Prostate gland (tissue), 2 donors: Measurements from ENCODE around the gene FAM107B. TPM values are rescaled to one million over a fixed set of nuclear protein-coding genes. Genes with fewer than 3 reads are reported as not detected.

Experiments
- DNase-seq: peaks from one replicate; pipeline ENCODE4 v3.0.0-alpha.2; 2019; ENCODE audit warnings: low spot score
- H3K27ac ChIP-seq, 2 donors: fragments of 200-600 bp; sonication (generic); 2 replicates each; pipeline ENCODE4 v1.5.1; 2017 to 2019
- H3K27me3 ChIP-seq: fragments of 200-600 bp; sonication (generic); replicated peaks from 2 replicates; pipeline ENCODE4 v1.5.1; 2019; ENCODE audit not compliant: insufficient read depth
- H3K36me3 ChIP-seq, 2 donors: fragments of 200-600 bp; sonication (generic); 1 replicate in 1 of 2; 2 replicates in 1 of 2; pipeline versions ENCODE4 v1.5.1 to v1.8.1; 2017 to 2019
- H3K4me1 ChIP-seq: fragments of 200-600 bp; sonication (generic); replicated peaks from 2 replicates; pipeline ENCODE4 v1.5.1; 2019
- H3K4me3 ChIP-seq, 2 donors: fragments of 200-600 bp; sonication (generic); 2 replicates each; pipeline ENCODE4 v1.5.1; 2017 to 2019
- H3K9me3 ChIP-seq: fragments of 200-600 bp; sonication (generic); 2 replicates; pipeline ENCODE4 v1.5.1; 2017
- CTCF ChIP-seq, 4 experiments: fragments of 200-600 bp in 2 of 4; fragments of 450-650 bp in 2 of 4; sonication (generic) in 2 of 4; IDR thresholded peaks; 1 replicate in 3 of 4; 2 replicates in 1 of 4; pipeline ENCODE4 v1.5.1; 2016 to 2019; ENCODE audit warnings: antibody characterized with exemption in 4 of 4, mild to moderate bottlenecking in 2 of 4, moderate library complexity in 2 of 4
- POLR2A ChIP-seq: fragments of 450-650 bp; IDR thresholded peaks from one replicate; pipeline ENCODE4 v1.6.1; 2016; ENCODE audit warnings: antibody characterized with exemption, mild to moderate bottlenecking
- POLR2AphosphoS5 ChIP-seq: sonication (generic); formaldehyde crosslinking; IDR thresholded peaks from one replicate; pipeline ENCODE4 v1.6.1; 2017; ENCODE audit warnings: antibody characterized with exemption
- WGBS: methylation state at CpG from one replicate; pipeline ENCODE4 v1.1.5; 2018; 5-methylcytosine and 5-hydroxymethylcytosine counted together
- intact Hi-C: fragments of 100-400 bp; cut with DNase I; formaldehyde crosslinking; loops from one replicate; pipeline ENCODE4 v1.14.2; 2022
- total RNA-seq, 2 donors: library from RNA; depleted of rRNA; stranded (reverse); fragments of >200 nt; gene quantifications; one replicate each; pipeline ENCODE4 v1.1.0, GENCODE V29; 2016

The FAM107B gene
- total RNA-seq, 2 donors from 2014 or later, result 32.9 to 63.9 TPM

GRCh38 chr10:14749070-14749809 is 25.5 kb downstream of the FAM107B start:
- no peak for DNase-seq
- H3K27ac ChIP-seq, result no peak overlapping the region
- 37% methylated on average over 10 of the region's 10 CpGs for WGBS
- intact Hi-C loops, result no loop called here
- peaks cover 6% of the 10 kb centered on the region for H3K4me1 ChIP-seq
- no peak for TF ChIP-seq POLR2AphosphoS5
- TF ChIP-seq CTCF (IDR thresholded peaks at IDR 0.05), result no peak
- TF ChIP-seq POLR2A, result no peak
- no peaks in the 10 kb centered on the region for H3K27me3 ChIP-seq
- no peaks in the 10 kb centered on the region for H3K36me3 ChIP-seq
- H3K4me3 ChIP-seq, result no peak overlapping the region
- no peaks in the 10 kb centered on the region for H3K9me3 ChIP-seq

GRCh38 chr10:14748441-14748840 is 26.3 kb downstream of the FAM107B start:
- Histone ChIP-seq H3K27ac (no peak overlapping the region), H3K4me3 (no peak overlapping the region), H3K9me3 (no peaks in the 10 kb centered on the region), H3K27me3 (no peaks in the 10 kb centered on the region), H3K36me3 (no peaks in the 10 kb centered on the region), H3K4me1 (peaks cover 6% of the 10 kb centered on the region)
- intact Hi-C loops, result no loop called here
- no peak for DNase-seq
- WGBS, result 53% methylated on average over 3 of the region's 3 CpGs
- TF ChIP-seq CTCF (IDR thresholded peaks at IDR 0.05) (no peak), POLR2AphosphoS5 (no peak), POLR2A (no peak)

- intact Hi-C loops, result no loop called here
- no peaks in the 10 kb centered on the region for H3K27me3 ChIP-seq
- 44% methylated on average over 3 of the region's 3 CpGs for WGBS
- no peaks in the 10 kb centered on the region for H3K9me3 ChIP-seq
- H3K4me1 ChIP-seq, result no peaks in the 10 kb centered on the region
- H3K4me3 ChIP-seq, result no peak overlapping the region
- no peaks in the 10 kb centered on the region for H3K36me3 ChIP-seq
- DNase-seq, result no peak
- TF ChIP-seq POLR2AphosphoS5 (peak; percentile 10), CTCF (IDR thresholded peaks at IDR 0.05) (no peak)
- H3K27ac ChIP-seq, result no peak overlapping the region
These were observed 31.9 kb downstream of the FAM107B start for GRCh38 chr10:14742815-14743214.

- 83% methylated on average over 1 of the region's 1 CpG for WGBS
- Histone ChIP-seq H3K4me1 (no peaks in the 10 kb centered on the region), H3K27me3 (no peaks in the 10 kb centered on the region), H3K27ac (no peak overlapping the region), H3K4me3 (no peak overlapping the region), H3K9me3 (no peaks in the 10 kb centered on the region), H3K36me3 (no peaks in the 10 kb centered on the region)
- TF ChIP-seq CTCF (IDR thresholded peaks at IDR 0.05) (no peak), POLR2A (no peak), POLR2AphosphoS5 (no peak)
- no peak for DNase-seq
- intact Hi-C loops, result no loop called here
These were observed 32.3 kb downstream of the FAM107B start for GRCh38 chr10:14742382-14742781.

GRCh38 chr10:14740684-14741247 is 33.9 kb downstream of the FAM107B start:
- Histone ChIP-seq H3K27ac (no peak overlapping the region), H3K9me3 (no peaks in the 10 kb centered on the region)

More at GRCh38 chr10:14740684-14741247, 33.9 kb downstream of the FAM107B start:
- TF ChIP-seq POLR2AphosphoS5, result no peak
- TF ChIP-seq POLR2A, result no peak
- no peak for TF ChIP-seq CTCF (IDR thresholded peaks at IDR 0.05)
- Histone ChIP-seq H3K4me1 (no peaks in the 10 kb centered on the region), H3K27me3 (no peaks in the 10 kb centered on the region), H3K36me3 (no peaks in the 10 kb centered on the region), H3K4me3 (no peak overlapping the region)
- WGBS, result 71% methylated on average over 3 of the region's 3 CpGs
- intact Hi-C loops, result no loop called here
- DNase-seq, result no peak
